HepG2 (cell line): ENCODE results near the gene ACACB. TPM values are rescaled to one million over a fixed set of nuclear protein-coding genes. Genes with fewer than 3 reads are reported as not detected.
A peak's percentile ranks its signal among the peaks of the same experiment; 100 is the strongest.

Experiments used
- ARHGAP35 ChIP-seq: sonication (generic); formaldehyde crosslinking; IDR thresholded peaks from 2 replicates; pipeline ENCODE4 v1.9.0; 2022; ENCODE audit warnings: mild to moderate bottlenecking, inconsistent platforms, moderate library complexity, missing genetic modification reagents, borderline replicate concordance
- ARID4A ChIP-seq: sonication (generic); formaldehyde crosslinking; IDR thresholded peaks from 2 replicates; pipeline ENCODE4 v1.5.0; 2020; ENCODE audit warnings: mild to moderate bottlenecking, missing genetic modification reagents, borderline replicate concordance
- FIP1L1 ChIP-seq: fragments of 200-400 bp; formaldehyde crosslinking; IDR thresholded peaks from 2 replicates; pipeline ENCODE4 v1.6.1; 2018; ENCODE audit warnings: low read depth, mild to moderate bottlenecking, low read length, moderate library complexity, borderline replicate concordance; ENCODE audit not compliant: insufficient read depth
- FOXA1 ChIP-seq, 2 experiments: fragments of 450-650 bp in 1 of 2; sonication (generic) in 1 of 2; formaldehyde crosslinking in 1 of 2; IDR thresholded peaks; 2 replicates each; pipeline versions ENCODE4 v1.4.0 to v1.6.1; 2016 to 2020; ENCODE audit warnings: missing genetic modification reagents in 1 of 2
- FUBP1 ChIP-seq: sonication (generic); formaldehyde crosslinking; IDR thresholded peaks from 2 replicates; pipeline ENCODE4 v1.5.1; 2020; ENCODE audit warnings: missing genetic modification reagents, mild to moderate bottlenecking, borderline replicate concordance
- HNF4A ChIP-seq: sonication (generic); formaldehyde crosslinking; IDR thresholded peaks from 2 replicates; pipeline ENCODE4 v1.4.0; 2020; ENCODE audit warnings: missing genetic modification reagents
- MAZ ChIP-seq, 2 experiments: sonication (generic) in 1 of 2; formaldehyde crosslinking in 1 of 2; IDR thresholded peaks; 2 replicates each; pipeline versions ENCODE4 v1.5.0 to v1.6.1; 2012 to 2020; ENCODE audit warnings: low read depth in 2 of 2, mild to moderate bottlenecking in 2 of 2, borderline replicate concordance in 1 of 2, improper control_type of control experiment in 1 of 2, low read length in 1 of 2, missing genetic modification reagents in 1 of 2, moderate library complexity in 1 of 2
- MIER2 ChIP-seq: IDR thresholded peaks from 2 replicates; pipeline ENCODE4 v1.6.1; 2016; ENCODE audit warnings: missing biosample characterization, missing genetic modification reagents
- MZF1 ChIP-seq: sonication (generic); formaldehyde crosslinking; IDR thresholded peaks from 2 replicates; pipeline ENCODE4 v1.8.1; 2023; ENCODE audit warnings: mild to moderate bottlenecking, missing genetic modification reagents, borderline replicate concordance
- NFYB ChIP-seq: sonication (generic); formaldehyde crosslinking; IDR thresholded peaks from 2 replicates; pipeline ENCODE4 v1.4.0; 2020; ENCODE audit warnings: missing genetic modification reagents
- NRL ChIP-seq: sonication (generic); formaldehyde crosslinking; IDR thresholded peaks from 2 replicates; pipeline ENCODE4 v1.5.0; 2020; ENCODE audit warnings: missing genetic modification reagents, mild to moderate bottlenecking, moderate library complexity, borderline replicate concordance
- TGIF2 ChIP-seq: IDR thresholded peaks from 2 replicates; pipeline ENCODE4 v1.6.1; 2016; ENCODE audit warnings: control low read depth, missing compliant biosample characterization
- ZNF224 ChIP-seq: sonication (generic); formaldehyde crosslinking; IDR thresholded peaks from 2 replicates; pipeline ENCODE4 v1.5.0; 2020; ENCODE audit warnings: mild to moderate bottlenecking, missing genetic modification reagents
- ZNF333 ChIP-seq: sonication (generic); formaldehyde crosslinking; IDR thresholded peaks from 2 replicates; pipeline ENCODE4 v1.4.0; 2020; ENCODE audit warnings: mild to moderate bottlenecking, missing genetic modification reagents, borderline replicate concordance
- ZNF354B ChIP-seq: sonication (generic); formaldehyde crosslinking; IDR thresholded peaks from 2 replicates; pipeline ENCODE4 v1.8.0; 2022; ENCODE audit warnings: mild to moderate bottlenecking, missing genetic modification reagents
- ZNF383 ChIP-seq: sonication (generic); formaldehyde crosslinking; IDR thresholded peaks from 2 replicates; pipeline ENCODE4 v1.4.0; 2020; ENCODE audit warnings: missing genetic modification reagents, mild to moderate bottlenecking, borderline replicate concordance
- ZNF460 ChIP-seq: sonication (generic); formaldehyde crosslinking; IDR thresholded peaks from 2 replicates; pipeline ENCODE4 v1.5.1; 2020; ENCODE audit warnings: missing genetic modification reagents, mild to moderate bottlenecking, borderline replicate concordance
- ZNF597 ChIP-seq: sonication (generic); formaldehyde crosslinking; IDR thresholded peaks from 2 replicates; pipeline ENCODE4 v1.5.0; 2020; ENCODE audit warnings: missing genetic modification reagents
- ZNF616 ChIP-seq: sonication (generic); formaldehyde crosslinking; IDR thresholded peaks from 2 replicates; pipeline ENCODE4 v1.5.0; 2020; ENCODE audit warnings: low read depth, mild to moderate bottlenecking, missing genetic modification reagents
- polyA plus RNA-seq, 8 experiments: library from polyadenylated mRNA; depleted of rRNA in 3 of 8; stranded (reverse) in 7 of 8; unstranded in 1 of 8; fragments of >200 nt; fragmentation: Illumina TruSeq in 4 of 8; extraction: Trizol in 4 of 8; gene quantifications; 2 replicates each; pipeline versions ENCODE4 v1.2.1 to v1.2.3, GENCODE V29; 2011 to 2016; ENCODE audit warnings: low read depth in 4 of 8, missing spikeins in 1 of 8, mixed read lengths in 1 of 8; ENCODE audit not compliant: insufficient read depth in 1 of 8
- total RNA-seq, 5 experiments: library from RNA; depleted of rRNA; stranded (reverse); fragments of >200 nt; fragmentation: Illumina TruSeq; extraction: Trizol; gene quantifications; 2 replicates each; pipeline ENCODE4 v1.2.3, GENCODE V29; 2016; ENCODE audit warnings: low read depth in 1 of 5
- TF ChIP-seq, protein P1 (sequence below): sonication (generic); formaldehyde crosslinking; IDR thresholded peaks from 2 replicates; pipeline ENCODE4 v1.9.0; 2021; ENCODE audit warnings: missing genetic modification reagents, mild to moderate bottlenecking, borderline replicate concordance

Gene ACACB
- total and polyA plus RNA-seq, 2 of the 13 experiments (the other 11 are each of a cell fraction or from before 2014, with no cell fraction given) = 6.2 to 8.6 TPM

- TF ChIP-seq ZNF597 (CRISPR knock-in tag) = no peak
- no peak for TF ChIP-seq ZNF354B
- TF ChIP-seq FIP1L1 = no peak
- TF ChIP-seq MZF1 (CRISPR knock-in tag) = no peak
- TF ChIP-seq ZNF333 (CRISPR knock-in tag) = peak; percentile 33; the same call in 1 of the 2 replicates
- 0 out of 2 replicates have a peak, but pooled peaks have one; percentile 8 for TF ChIP-seq HNF4A (CRISPR knock-in tag)
- TF ChIP-seq ZNF383 (CRISPR knock-in tag) = no peak
- TF ChIP-seq FOXA1 (IDR thresholded peaks at IDR 0.05) = no peak
- TF ChIP-seq FOXA1 (CRISPR knock-in tag; IDR thresholded peaks at IDR 0.05) = no peak
- TF ChIP-seq MIER2 (CRISPR knock-in tag) = 0 out of 2 replicates have a peak, but pooled peaks have one; percentile 43
- TF ChIP-seq ZNF460 (CRISPR knock-in tag) = no peak
- peak; percentile 82; the same call in 1 of the 2 replicates for TF ChIP-seq ARHGAP35
- TF ChIP-seq TGIF2 = no peak
- TF ChIP-seq FUBP1 = no peak
- TF ChIP-seq MAZ (IDR thresholded peaks at IDR 0.05; ENCODE audit: borderline replicate concordance, low read depth, low read length) = peak; percentile 78
- TF ChIP-seq MAZ (CRISPR knock-in tag; IDR thresholded peaks at IDR 0.05; ENCODE audit: low read depth) = peak; percentile 81
- no peak for TF ChIP-seq ZNF224 (CRISPR knock-in tag)
- TF ChIP-seq ZNF616 (CRISPR knock-in tag) = no peak
- TF ChIP-seq, protein P1, sequence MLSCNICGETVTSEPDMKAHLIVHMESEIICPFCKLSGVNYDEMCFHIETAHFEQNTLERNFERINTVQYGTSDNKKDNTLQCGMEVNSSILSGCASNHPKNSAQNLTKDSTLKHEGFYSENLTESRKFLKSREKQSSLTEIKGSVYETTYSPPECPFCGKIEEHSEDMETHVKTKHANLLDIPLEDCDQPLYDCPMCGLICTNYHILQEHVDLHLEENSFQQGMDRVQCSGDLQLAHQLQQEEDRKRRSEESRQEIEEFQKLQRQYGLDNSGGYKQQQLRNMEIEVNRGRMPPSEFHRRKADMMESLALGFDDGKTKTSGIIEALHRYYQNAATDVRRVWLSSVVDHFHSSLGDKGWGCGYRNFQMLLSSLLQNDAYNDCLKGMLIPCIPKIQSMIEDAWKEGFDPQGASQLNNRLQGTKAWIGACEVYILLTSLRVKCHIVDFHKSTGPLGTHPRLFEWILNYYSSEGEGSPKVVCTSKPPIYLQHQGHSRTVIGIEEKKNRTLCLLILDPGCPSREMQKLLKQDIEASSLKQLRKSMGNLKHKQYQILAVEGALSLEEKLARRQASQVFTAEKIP (CRISPR knock-in tag) = no peak
- peak; percentile 60 for TF ChIP-seq NRL (CRISPR knock-in tag)
- TF ChIP-seq ARID4A (CRISPR knock-in tag) = peak; percentile 85; the same call in 1 of the 2 replicates
- no peak for TF ChIP-seq NFYB (CRISPR knock-in tag)
Measured at GRCh38 chr12:109110988-109111495, 5.3 kb upstream of the ACACB start (continued).
